ENCODE data around the gene ZSCAN29.
"Not testable (repeated sequence)": the region's sequence is repeated elsewhere in the genome, so short reads cannot be mapped to it uniquely, and the experiment has no call there.

The ZSCAN29 gene

GRCh38 chr15:43406189-43406588, 35.3 kb upstream of the ZSCAN29 start:
- no peak for TF ChIP-seq CTCF (IDR thresholded peaks at IDR 0.05; ENCODE audit: low read depth, low read length)
- peak; percentile 4 for DNase-seq (ENCODE audit: extremely low read depth, low read depth)

DNA sequence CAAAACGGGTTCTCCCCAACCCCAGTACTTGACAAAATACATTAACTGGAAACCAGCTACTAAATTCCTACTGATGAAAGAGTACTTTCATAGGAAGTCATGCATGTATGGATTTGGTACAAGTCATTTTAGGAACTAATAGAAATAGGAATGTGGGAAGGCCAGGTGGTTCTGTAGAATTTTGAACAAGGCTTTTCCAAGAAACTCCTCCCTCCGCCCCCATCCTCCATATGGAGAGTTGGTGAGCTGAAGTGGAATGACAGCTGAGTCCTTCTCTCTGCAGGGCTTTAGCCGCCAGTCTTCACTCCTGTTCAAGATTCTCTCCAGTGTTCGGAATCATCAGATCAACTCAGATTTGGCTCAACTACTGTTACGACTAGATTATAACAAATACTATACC, 33.3 kb upstream of the ZSCAN29 start:
- no peak for TF ChIP-seq CTCF (IDR thresholded peaks at IDR 0.05; ENCODE audit: low read depth, low read length)
- no peak for DNase-seq (ENCODE audit: extremely low read depth, low read depth)

DNA sequence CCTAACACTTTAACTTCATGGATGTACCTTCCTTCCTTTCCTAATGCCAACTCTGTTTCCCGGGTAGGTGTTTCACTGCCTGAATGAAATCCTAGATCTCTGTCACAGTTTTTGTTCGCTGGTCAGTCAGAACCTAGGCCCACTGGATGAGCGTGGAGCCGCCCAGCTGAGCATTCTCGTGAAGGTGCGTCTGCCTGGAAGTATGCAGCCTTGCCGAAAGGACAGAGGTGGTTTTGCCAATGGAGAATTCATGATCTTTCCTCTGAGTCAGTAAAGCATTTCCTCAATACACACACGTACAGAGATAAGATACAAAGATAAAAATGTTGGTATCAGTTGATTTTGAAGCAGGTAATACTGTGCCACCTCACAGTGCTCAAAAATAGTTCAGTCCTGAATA, 32.8 kb upstream of the ZSCAN29 start:
- no peak for TF ChIP-seq CTCF (IDR thresholded peaks at IDR 0.05; ENCODE audit: low read depth, low read length)
- no peak for DNase-seq (ENCODE audit: extremely low read depth, low read depth)

DNA sequence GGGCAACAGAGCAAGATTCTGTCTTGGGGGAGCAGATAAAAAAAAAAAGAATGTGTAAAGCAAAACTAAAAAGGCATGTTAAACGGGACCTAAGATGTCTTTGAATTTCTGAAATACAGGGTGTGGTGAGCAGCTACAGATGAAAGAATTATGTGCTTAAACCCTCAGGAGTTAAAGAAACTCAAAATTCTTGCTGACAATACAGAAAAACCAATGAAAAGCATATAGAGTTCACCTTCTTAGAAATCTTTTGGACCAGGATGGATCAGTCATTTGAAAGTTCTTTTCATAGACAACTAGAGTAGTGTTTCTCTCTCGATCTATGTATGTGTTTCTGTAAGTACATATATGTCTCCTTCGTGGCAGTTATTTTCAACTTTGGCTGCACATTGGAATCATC, 31.4 kb upstream of the ZSCAN29 start:
- TF ChIP-seq CTCF (IDR thresholded peaks at IDR 0.05; ENCODE audit: low read depth, low read length): no peak
- DNase-seq (ENCODE audit: extremely low read depth, low read depth): no peak

DNA sequence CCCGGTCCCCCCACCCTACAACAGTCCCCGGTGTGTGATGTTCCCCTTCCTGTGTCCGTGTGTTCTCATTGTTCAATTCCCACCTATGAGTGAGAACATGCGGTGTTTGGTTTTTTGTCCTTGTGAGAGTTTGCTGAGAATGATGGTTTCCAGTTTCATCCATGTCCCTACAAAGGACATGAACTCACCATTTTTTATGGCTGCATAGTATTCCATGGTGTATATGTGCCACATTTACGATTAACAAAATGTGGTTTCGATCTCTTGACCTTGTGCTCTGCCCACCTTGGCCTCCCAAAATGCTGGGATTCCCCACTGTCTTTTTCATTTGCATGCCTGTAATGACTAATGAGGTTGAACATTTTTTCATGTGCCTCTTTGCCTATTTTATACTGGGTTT, 22.7 kb upstream of the ZSCAN29 start:
- not testable (repeated sequence) for DNase-seq (ENCODE audit: extremely low read depth, low read depth)

- DNase-seq (ENCODE audit: extremely low read depth, low read depth): no peak
- no peak for TF ChIP-seq CTCF (IDR thresholded peaks at IDR 0.05; ENCODE audit: low read depth, low read length)
These were observed 19.9 kb upstream of the ZSCAN29 start for GRCh38 chr15:43390723-43391122.

DNA sequence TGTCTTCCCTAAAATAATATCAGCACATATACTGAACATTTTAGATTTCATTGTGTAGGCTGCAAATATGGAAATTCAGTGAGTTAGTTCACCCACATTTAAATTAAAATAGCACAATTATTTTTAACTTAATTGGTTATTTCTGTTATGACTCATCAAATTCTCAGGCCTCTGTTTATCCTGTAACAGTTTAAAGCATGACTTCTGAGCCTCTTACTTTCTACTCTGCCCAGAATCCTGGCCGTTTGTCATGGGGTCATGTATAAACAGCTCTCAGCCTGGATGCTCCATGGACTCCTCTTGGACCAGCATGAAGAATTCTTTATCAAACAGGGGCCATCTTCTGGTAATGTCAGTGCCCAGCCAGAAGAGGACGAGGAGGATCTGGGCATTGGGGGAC, 12.2 kb upstream of the ZSCAN29 start:
- TF ChIP-seq CTCF (IDR thresholded peaks at IDR 0.05; ENCODE audit: low read depth, low read length): no peak
- no peak for DNase-seq (ENCODE audit: extremely low read depth, low read depth)

- no peak for TF ChIP-seq CTCF (IDR thresholded peaks at IDR 0.05; ENCODE audit: low read depth, low read length)
- no peak for DNase-seq (ENCODE audit: extremely low read depth, low read depth)
These were observed 11.5 kb upstream of the ZSCAN29 start for GRCh38 chr15:43382310-43382709.
